Measurements from ENCODE around the gene E2F4. TPM values are rescaled to one million over a fixed set of nuclear protein-coding genes. Genes with fewer than 3 reads are reported as not detected.

The E2F4 gene
- total and polyA plus RNA-seq, 10 donors: 40.8 to 134 (median 68.7) TPM

- peaks cover 0 to 19% (median 0%) of the 10 kb centered on the region in 6 donors for H3K36me3 ChIP-seq
- peaks cover 49 to 94% (median 74%) of the 10 kb centered on the region in 6 donors for H3K4me1 ChIP-seq
- peak; percentile 93 for DNase-seq
- H3K27me3 ChIP-seq (replicated peaks in 1 of 7): peaks cover 0 to 30% (median 7%) of the 10 kb centered on the region in 7 donors
- 0 to 1% (median 1%) methylated on average over 18 to 48 of the region's 48 CpGs for WGBS, 5 donors
- H3K9me3 ChIP-seq: no peaks in the 10 kb centered on the region
- TF ChIP-seq POLR2AphosphoS5 (IDR thresholded peaks at IDR 0.05) (peak; percentile 68 to 87 (median 82)), POLR2A (IDR thresholded peaks at IDR 0.05) (peak in 1 of 3 donors; percentile 47), CTCF (IDR thresholded peaks at IDR 0.05 in 8 of 11, conservative IDR thresholded peaks at IDR 0.05 in 3 of 11) (peak in 4 of 11 experiments; percentile 11 to 45 (median 28))
- intact Hi-C loops (cut with DNase I; ENCODE audit: low total_unique reads): no loop called here
- peak overlapping the region; percentile 89 to 96 (median 92) for H3K27ac ChIP-seq
- peak overlapping the region; percentile 65 to 95 (median 93) for H3K4me3 ChIP-seq
These were observed 54.3 kb downstream of the E2F4 start for GRCh38 chr16:67246081-67246755.

- DNase-seq: peak; percentile 91
- H3K27ac ChIP-seq: peak overlapping the region; percentile 89 to 96 (median 92)
- peaks cover 0 to 14% (median 0%) of the 10 kb centered on the region in 6 donors for H3K36me3 ChIP-seq
- 0 to 1% (median 0%) methylated on average over 13 to 26 of the region's 26 CpGs for WGBS, 5 donors
- intact Hi-C loops (cut with DNase I; ENCODE audit: low total_unique reads): no loop called here
- H3K4me3 ChIP-seq: peak overlapping the region; percentile 65 to 95 (median 93)
- H3K4me1 ChIP-seq: peaks cover 43 to 88% (median 68%) of the 10 kb centered on the region in 6 donors
- H3K27me3 ChIP-seq (replicated peaks in 1 of 7): peaks cover 0 to 30% (median 7%) of the 10 kb centered on the region in 7 donors
- H3K9me3 ChIP-seq: no peaks in the 10 kb centered on the region
- TF ChIP-seq POLR2AphosphoS5 (IDR thresholded peaks at IDR 0.05) (no peak), CTCF (IDR thresholded peaks at IDR 0.05 in 8 of 11, conservative IDR thresholded peaks at IDR 0.05 in 3 of 11) (no peak), POLR2A (IDR thresholded peaks at IDR 0.05) (no peak)
These were observed 54.8 kb downstream of the E2F4 start for GRCh38 chr16:67246756-67247191.

- Histone ChIP-seq H3K27me3 (replicated peaks in 1 of 7) (peaks cover 0 to 30% (median 7%) of the 10 kb centered on the region in 7 donors), H3K4me3 (peak within 1 kb of the TSS; percentile 65 to 95 (median 93)), H3K27ac (peak within 1 kb of the TSS; percentile 89 to 96 (median 92)), H3K36me3 (peaks cover 0 to 7% (median 0%) of the 10 kb centered on the region in 6 donors), H3K9me3 (no peaks in the 10 kb centered on the region), H3K4me1 (peaks cover 37 to 88% (median 65%) of the 10 kb centered on the region in 6 donors)
- intact Hi-C loops (cut with DNase I; ENCODE audit: low total_unique reads): no loop called here
- peak; percentile 99 for DNase-seq
- WGBS, 5 donors: 0 to 1% (median 0%) methylated on average over 32 to 60 of the region's 60 CpGs
- TF ChIP-seq POLR2A (IDR thresholded peaks at IDR 0.05) (peak in 2 of 3 donors; percentile 51 to 91), POLR2AphosphoS5 (IDR thresholded peaks at IDR 0.05) (peak; percentile 90 to 98 (median 97)), CTCF (IDR thresholded peaks at IDR 0.05 in 8 of 11, conservative IDR thresholded peaks at IDR 0.05 in 3 of 11) (peak in 5 of 11 experiments; percentile 11 to 38 (median 22))
These were observed 55.5 kb downstream of the E2F4 start, which contains the start of gene FHOD1 for GRCh38 chr16:67247192-67248072. FHOD1 (minus strand) TSS chr16:67247481; CDS start chr16:67247410, 71 bp downstream.

All from spleen (tissue), 11 donors.